Endothelial cell of umbilical vein (primary cell): ENCODE results near the gene CACNA1E. TPM values are rescaled to one million over a fixed set of nuclear protein-coding genes. Genes with fewer than 3 reads are reported as not detected.

Source experiments
- BruUV-seq: library from RNA; stranded (reverse); fragments of 400-500 nt; replicated peaks from 2 replicates; lab custom pipeline; 2021; lab: Mats Ljungman, UMichigan
- CTCF ChIA-PET: fragments of 300-600, 350-600 bp; sonication (Branson Sonifier 250); formaldehyde crosslinking; loops from one replicate; lab custom pipeline; 2021; ENCODE audit warnings: antibody characterized with exemption, inconsistent platforms; lab: Charles Lee
- POLR2A ChIA-PET: fragments of 300-600, 350-600 bp; sonication (Branson Sonifier 250); formaldehyde crosslinking; loops from one replicate; lab custom pipeline; 2021; ENCODE audit warnings: antibody characterized with exemption, inconsistent platforms; lab: Charles Lee
- DNase-seq: peaks from one replicate; pipeline ENCODE4 v3.0.0-alpha.2; 2011; ENCODE audit warnings: low read depth, low spot score
- FAIRE-seq: peaks from 2 replicates; lab custom pipeline; 2011; peaks lifted over from hg19 to GRCh38; lab: Jason Lieb, UNC
- H2AFZ ChIP-seq: 2 replicates; pipeline ENCODE4 v1.6.0; 2012; ENCODE audit warnings: low read depth, low read length, control low read depth, inconsistent platforms
- H3K27ac ChIP-seq: 2 replicates; pipeline ENCODE4 v1.5.1; 2011; ENCODE audit warnings: low read depth, mild to moderate bottlenecking, control low read depth, low read length, moderate library complexity; ENCODE audit not compliant: insufficient read depth
- H3K27me3 ChIP-seq, 2 experiments: 2 replicates each; pipeline versions ENCODE4 v1.6.0 to v1.6.1; 2011; ENCODE audit warnings: low read length in 2 of 2, mixed read lengths in 1 of 2; ENCODE audit not compliant: control insufficient read depth in 2 of 2, insufficient read depth in 2 of 2
- H3K36me3 ChIP-seq, 2 experiments: 2 replicates in 1 of 2; 3 replicates in 1 of 2; pipeline ENCODE4 v1.5.1; 2011; ENCODE audit warnings: low read length in 2 of 2, mild to moderate bottlenecking in 1 of 2, moderate library complexity in 1 of 2; ENCODE audit not compliant: control insufficient read depth in 2 of 2, insufficient read depth in 2 of 2; ENCODE audit errors: extremely low read depth in 1 of 2
- H3K4me1 ChIP-seq: 3 replicates; pipeline ENCODE4 v1.5.1; 2011; ENCODE audit warnings: mild to moderate bottlenecking, low read length; ENCODE audit not compliant: control insufficient read depth, insufficient read depth; ENCODE audit errors: extremely low read depth
- H3K4me2 ChIP-seq: 2 replicates; pipeline ENCODE4 v1.6.1; 2011; ENCODE audit warnings: low read length, control low read depth, mixed read lengths; ENCODE audit not compliant: insufficient read depth
- H3K4me3 ChIP-seq, 3 experiments: fragments of 200-600 bp in 1 of 3; sonication (generic), shearing (Covaris generic) in 1 of 3; replicated peaks in 1 of 3; 2 replicates each; pipeline ENCODE4 v1.5.1; 2011 to 2016; ENCODE audit warnings: control low read depth in 3 of 3, low read length in 3 of 3, mild to moderate bottlenecking in 2 of 3, inconsistent platforms in 1 of 3, low read depth in 1 of 3, moderate library complexity in 1 of 3; ENCODE audit not compliant: insufficient read depth in 1 of 3
- H3K79me2 ChIP-seq: 2 replicates; pipeline ENCODE4 v1.6.0; 2012; ENCODE audit warnings: low read length, inconsistent platforms; ENCODE audit not compliant: control insufficient read depth, insufficient read depth
- H3K9ac ChIP-seq: replicated peaks from 2 replicates; pipeline ENCODE3; 2011; ENCODE audit warnings: low read length, control low read depth; ENCODE audit not compliant: insufficient read depth; ENCODE audit errors: extremely low read depth
- H3K9me1 ChIP-seq: replicated peaks from 3 replicates; pipeline ENCODE4 v1.6.0; 2011; ENCODE audit warnings: mild to moderate bottlenecking, low read length; ENCODE audit not compliant: control insufficient read depth, insufficient read depth; ENCODE audit errors: extremely low read depth
- H3K9me3 ChIP-seq: replicated peaks from 2 replicates; pipeline ENCODE4 v1.5.1; 2012; ENCODE audit warnings: low read length, inconsistent platforms; ENCODE audit not compliant: control insufficient read depth, insufficient read depth
- H4K20me1 ChIP-seq: replicated peaks from 2 replicates; pipeline ENCODE3; 2011; ENCODE audit warnings: mild to moderate bottlenecking, low read length; ENCODE audit not compliant: control insufficient read depth, insufficient read depth; ENCODE audit errors: extremely low read depth
- EZH2 ChIP-seq: IDR thresholded peaks from 2 replicates; pipeline ENCODE4 v1.6.1; 2012; ENCODE audit warnings: borderline replicate concordance, low read depth, mild to moderate bottlenecking, moderate library complexity, low read length, inconsistent platforms; ENCODE audit not compliant: severe bottlenecking
- FOS ChIP-seq: IDR thresholded peaks from 2 replicates; pipeline ENCODE4 v1.6.1; 2011; ENCODE audit warnings: mild to moderate bottlenecking, low read length, moderate library complexity, borderline replicate concordance; ENCODE audit not compliant: insufficient read depth
- GATA2 ChIP-seq: IDR thresholded peaks from 2 replicates; pipeline ENCODE4 v1.7.0; 2011; ENCODE audit warnings: low read depth, mild to moderate bottlenecking, moderate library complexity, mixed read lengths, low read length; ENCODE audit not compliant: insufficient read length, insufficient read depth
- JUN ChIP-seq: IDR thresholded peaks from 2 replicates; pipeline ENCODE4 v1.6.1; 2011; ENCODE audit warnings: borderline replicate concordance, low read depth; ENCODE audit not compliant: insufficient read length, insufficient read depth
- MYC ChIP-seq: IDR thresholded peaks from one replicate; pipeline ENCODE4 v1.6.1; 2011; ENCODE audit warnings: mild to moderate bottlenecking, low read depth, low read length
- POLR2A ChIP-seq: IDR thresholded peaks from 2 replicates; pipeline ENCODE4 v1.6.1; 2012; ENCODE audit warnings: low read depth, mild to moderate bottlenecking, control low read depth, low read length
- POLR2AphosphoS5 ChIP-seq: IDR thresholded peaks from 2 replicates; pipeline ENCODE4 v1.6.1; 2012; ENCODE audit warnings: low read depth, mild to moderate bottlenecking, control low read depth, low read length, moderate library complexity; ENCODE audit not compliant: insufficient read depth
- dilution Hi-C: fragments of 300-500 bp; cut with MboI; formaldehyde crosslinking; loops from one replicate; pipeline ENCODE4 v1.15.0; 2019; ENCODE audit warnings: low sequenced_read_pairs; ENCODE audit not compliant: extremely low pct_ligation_motif_present
- intact Hi-C: fragments of 100-400 bp; cut with micrococcal nuclease; formaldehyde crosslinking; loops from one replicate; pipeline ENCODE4 v1.10.0; 2022
- polyA plus RNA-seq, 4 experiments: library from polyadenylated mRNA; depleted of rRNA in 3 of 4; stranded (reverse) in 3 of 4; unstranded in 1 of 4; fragments of >200 nt; gene quantifications; 2 replicates each; pipeline versions ENCODE4 v1.2.1 to v1.2.3, GENCODE V29; 2011 to 2012; ENCODE audit warnings: missing spikeins in 1 of 4
- total RNA-seq: library from RNA; stranded (reverse); gene quantifications from 2 replicates; pipeline ENCODE4 v1.2.3, GENCODE V29; 2021
- TF ChIP-seq, protein P1 (sequence below), 2 donors: IDR thresholded peaks; 1 replicate in 1 of 2; 2 replicates in 1 of 2; pipeline ENCODE4 v1.5.1; 2011; ENCODE audit warnings: low read length in 2 of 2, mild to moderate bottlenecking in 2 of 2, moderate library complexity in 2 of 2, control low read depth in 1 of 2, inconsistent platforms in 1 of 2, low read depth in 1 of 2; ENCODE audit not compliant: insufficient read depth in 1 of 2; ENCODE audit errors: extremely low read depth in 1 of 2
- TF ChIP-seq, protein P2 (sequence below): IDR thresholded peaks from 2 replicates; pipeline ENCODE4 v1.6.1; 2011; ENCODE audit not compliant: insufficient read depth, insufficient read length

CACNA1E gene
- total and polyA plus RNA-seq, 2 donors (not counting 3 experiments of a cell fraction or from before 2014, with no cell fraction given), result not detected

DNA sequence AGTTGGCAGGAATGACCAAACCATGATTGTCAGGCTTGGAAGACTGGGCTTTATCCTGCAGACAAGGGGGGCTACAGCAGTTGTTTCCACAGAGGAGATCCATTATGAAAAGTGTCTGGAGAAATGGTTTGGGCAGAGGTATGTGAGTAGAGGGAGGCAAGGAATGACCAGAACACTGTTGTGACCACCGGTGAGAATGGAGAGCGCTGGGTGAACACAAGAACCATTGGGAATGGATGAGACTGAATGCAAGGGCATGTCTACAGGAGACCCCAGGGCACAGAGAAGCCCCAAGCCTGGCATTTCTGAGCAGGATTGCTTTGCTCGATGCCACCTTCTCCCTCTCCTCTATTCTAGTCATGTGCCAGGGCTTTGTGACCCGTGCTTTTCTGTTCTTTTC lies 125.1 kb downstream of the CACNA1E start:
- H3K4me1 ChIP-seq, result no peaks in the 10 kb centered on the region
- dilution Hi-C loops, result no loop called here
- no peaks in the 10 kb centered on the region for H3K9me1 ChIP-seq
- no peak overlapping the region for H3K4me3 ChIP-seq
- no peaks in the 10 kb centered on the region for H3K27me3 ChIP-seq
- peaks cover 2% of the 10 kb centered on the region for H3K9me3 ChIP-seq
- H3K27ac ChIP-seq, result no peak overlapping the region
- no peak overlapping the region for H3K9ac ChIP-seq
- no peaks in the 10 kb centered on the region for H4K20me1 ChIP-seq
- no peak for TF ChIP-seq EZH2
- no peak for TF ChIP-seq MYC
- DNase-seq (no peak), FAIRE-seq (no peak)
- POLR2A ChIA-PET, result no interaction called here
- no peaks in the 10 kb centered on the region for H3K36me3 ChIP-seq
- no TSS peak for BruUV-seq
- CTCF ChIA-PET, result no interaction called here
- no peak overlapping the region for H3K4me2 ChIP-seq
- H2AFZ ChIP-seq, result no peak overlapping the region
- intact Hi-C loops, result no loop called here
- H3K79me2 ChIP-seq, result no peaks in the 10 kb centered on the region

DNA sequence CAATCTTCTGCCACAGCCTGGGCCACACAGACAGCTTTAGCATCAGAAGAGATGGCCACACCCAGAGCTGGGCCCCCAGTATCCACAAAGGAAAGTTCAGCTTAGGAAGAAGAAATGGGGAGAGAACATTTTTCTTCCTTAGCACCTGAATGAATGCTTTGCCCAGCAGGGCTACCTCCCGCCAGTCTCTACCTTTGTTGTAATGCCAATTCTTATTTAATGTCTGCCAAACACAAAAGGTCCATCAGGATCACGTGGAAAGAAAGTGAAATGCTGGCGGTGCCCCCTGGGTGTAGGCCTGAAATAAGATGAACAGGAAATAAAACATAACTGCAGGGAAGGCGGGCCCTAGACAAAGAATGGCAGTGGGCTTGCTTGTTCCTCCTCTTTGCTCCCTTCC lies 125.6 kb downstream of the CACNA1E start:
- no peaks in the 10 kb centered on the region for H3K79me2 ChIP-seq
- H3K9me1 ChIP-seq, result no peaks in the 10 kb centered on the region
- H3K9ac ChIP-seq, result no peak overlapping the region
- no peaks in the 10 kb centered on the region for H3K27me3 ChIP-seq
- H3K27ac ChIP-seq, result no peak overlapping the region
- no peak overlapping the region for H3K4me3 ChIP-seq
- no peaks in the 10 kb centered on the region for H4K20me1 ChIP-seq
- dilution Hi-C loops (no loop called here), intact Hi-C loops (no loop called here)
- no peak for DNase-seq
- no peaks in the 10 kb centered on the region for H3K4me1 ChIP-seq
- POLR2A ChIA-PET, result no interaction called here
- no TSS peak for BruUV-seq
- H3K9me3 ChIP-seq, result no peaks in the 10 kb centered on the region
- no peak overlapping the region for H2AFZ ChIP-seq
- FAIRE-seq, result no peak
- CTCF ChIA-PET, result no interaction called here
- H3K4me2 ChIP-seq, result no peak overlapping the region
- H3K36me3 ChIP-seq, result no peaks in the 10 kb centered on the region
- TF ChIP-seq GATA2, result no peak
- TF ChIP-seq JUN, result no peak
- TF ChIP-seq FOS, result no peak
- no peak for TF ChIP-seq EZH2
- no peak for TF ChIP-seq MYC
- TF ChIP-seq, protein P1, sequence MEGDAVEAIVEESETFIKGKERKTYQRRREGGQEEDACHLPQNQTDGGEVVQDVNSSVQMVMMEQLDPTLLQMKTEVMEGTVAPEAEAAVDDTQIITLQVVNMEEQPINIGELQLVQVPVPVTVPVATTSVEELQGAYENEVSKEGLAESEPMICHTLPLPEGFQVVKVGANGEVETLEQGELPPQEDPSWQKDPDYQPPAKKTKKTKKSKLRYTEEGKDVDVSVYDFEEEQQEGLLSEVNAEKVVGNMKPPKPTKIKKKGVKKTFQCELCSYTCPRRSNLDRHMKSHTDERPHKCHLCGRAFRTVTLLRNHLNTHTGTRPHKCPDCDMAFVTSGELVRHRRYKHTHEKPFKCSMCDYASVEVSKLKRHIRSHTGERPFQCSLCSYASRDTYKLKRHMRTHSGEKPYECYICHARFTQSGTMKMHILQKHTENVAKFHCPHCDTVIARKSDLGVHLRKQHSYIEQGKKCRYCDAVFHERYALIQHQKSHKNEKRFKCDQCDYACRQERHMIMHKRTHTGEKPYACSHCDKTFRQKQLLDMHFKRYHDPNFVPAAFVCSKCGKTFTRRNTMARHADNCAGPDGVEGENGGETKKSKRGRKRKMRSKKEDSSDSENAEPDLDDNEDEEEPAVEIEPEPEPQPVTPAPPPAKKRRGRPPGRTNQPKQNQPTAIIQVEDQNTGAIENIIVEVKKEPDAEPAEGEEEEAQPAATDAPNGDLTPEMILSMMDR (IDR thresholded peaks at IDR 0.05; ENCODE audit: extremely low read depth in 1 of 2, insufficient read depth in 1 of 2, low read depth in 1 of 2, low read length in 2 of 2), result no peak
- TF ChIP-seq, protein P2, sequence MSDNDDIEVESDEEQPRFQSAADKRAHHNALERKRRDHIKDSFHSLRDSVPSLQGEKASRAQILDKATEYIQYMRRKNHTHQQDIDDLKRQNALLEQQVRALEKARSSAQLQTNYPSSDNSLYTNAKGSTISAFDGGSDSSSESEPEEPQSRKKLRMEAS, result no peak
- TF ChIP-seq POLR2AphosphoS5, result no peak
- TF ChIP-seq POLR2A, result no peak
